Left lung (tissue), 10 donors: ENCODE data around the gene HAND1. TPM values are rescaled to one million over a fixed set of nuclear protein-coding genes. Genes with fewer than 3 reads are reported as not detected.

Experiments
- ATAC-seq: fragments of 200-7000 bp; cut with Tn5 transposase; one replicate; pipeline ENCODE4 v1.9.1; 2020; ENCODE audit warnings: moderate library complexity
- DNase-seq, 4 donors: peaks; one replicate each; pipeline ENCODE4 v3.0.0-alpha.2; 2013 to 2020
- H3K27ac ChIP-seq, 2 donors: fragments of 200-600 bp; sonication (generic) in 1 of 2; one replicate each; pipeline versions ENCODE4 v1.5.0 to v1.8.0; 2020 to 2021
- H3K27me3 ChIP-seq, 2 donors: fragments of 200-600 bp; sonication (generic) in 1 of 2; one replicate each; pipeline versions ENCODE4 v1.5.0 to v1.8.0; 2020 to 2021
- H3K36me3 ChIP-seq, 2 donors: fragments of 200-600 bp; sonication (generic) in 1 of 2; one replicate each; pipeline versions ENCODE4 v1.5.0 to v1.8.0; 2020 to 2021
- H3K4me1 ChIP-seq, 2 donors: fragments of 200-600 bp; one replicate each; pipeline ENCODE4 v1.8.0; 2021
- H3K4me3 ChIP-seq, 2 donors: fragments of 200-600 bp; sonication (generic) in 1 of 2; one replicate each; pipeline versions ENCODE4 v1.5.0 to v1.8.0; 2020 to 2021; ENCODE audit warnings: mild to moderate bottlenecking in 1 of 2
- H3K9me3 ChIP-seq, 2 donors: fragments of 200-600 bp; sonication (generic) in 1 of 2; one replicate each; pipeline versions ENCODE4 v1.5.0 to v1.8.0; 2020 to 2021
- CTCF ChIP-seq, 2 donors: fragments of 200-600 bp; sonication (generic) in 1 of 2; IDR thresholded peaks; one replicate each; pipeline versions ENCODE4 v1.5.0 to v1.8.0; 2021; ENCODE audit warnings: antibody characterized with exemption in 2 of 2
- intact Hi-C, 2 donors: fragments of 100-400 bp; cut with DNase I; formaldehyde crosslinking; loops; one replicate each; pipeline versions ENCODE4 v1.11.2 to v1.14.2; 2022
- polyA plus RNA-seq, 6 donors: library from polyadenylated mRNA; unstranded; fragments of 120-200 nt; gene quantifications; one replicate each; pipeline ENCODE4 v1.2.1, GENCODE V29; 2013; ENCODE audit not compliant: insufficient read length in 6 of 6
- total RNA-seq, 2 donors: library from RNA; stranded (reverse); fragmentation: NEBNext Ultra II Directional; extraction: Animal tissue kit (Norgen Biotek cat#: 25700); gene quantifications; one replicate each; pipeline ENCODE4 v1.2.1, GENCODE V29; 2021
- donor health status: DM: no; HTN: yes; CAD: no.
- donor health status: DM: no; HTN: no; CAD: no.

The HAND1 gene
- total and polyA plus RNA-seq, 8 donors = not detected

- DNase-seq (no peak), ATAC-seq (no peak)
- H3K4me1 ChIP-seq = no peaks in the 10 kb centered on the region
- no peaks in the 10 kb centered on the region for H3K27me3 ChIP-seq
- H3K36me3 ChIP-seq = peaks cover 0 to 45% of the 10 kb centered on the region in 2 donors
- intact Hi-C loops = no loop called here
- TF ChIP-seq CTCF (IDR thresholded peaks at IDR 0.05) = no peak
- no peak overlapping the region for H3K4me3 ChIP-seq
- no peak overlapping the region for H3K27ac ChIP-seq
- no peaks in the 10 kb centered on the region for H3K9me3 ChIP-seq
These were observed 17.9 kb downstream of the HAND1 start for GRCh38 chr5:154460172-154460571.

- DNase-seq = no peak
- ATAC-seq = no peak
- H3K27me3 ChIP-seq = no peaks in the 10 kb centered on the region
- no peaks in the 10 kb centered on the region for H3K9me3 ChIP-seq
- no peaks in the 10 kb centered on the region for H3K4me1 ChIP-seq
- H3K27ac ChIP-seq = no peak overlapping the region
- intact Hi-C loops = no loop called here
- peaks cover 0 to 57% of the 10 kb centered on the region in 2 donors for H3K36me3 ChIP-seq
- TF ChIP-seq CTCF (IDR thresholded peaks at IDR 0.05) = no peak
- no peak overlapping the region for H3K4me3 ChIP-seq
These were observed 19.0 kb downstream of the HAND1 start for GRCh38 chr5:154459015-154459414.

- no peak for TF ChIP-seq CTCF (IDR thresholded peaks at IDR 0.05)
- DNase-seq = no peak
- intact Hi-C loops = no loop called here
- no peak overlapping the region for H3K27ac ChIP-seq
- H3K27me3 ChIP-seq = no peaks in the 10 kb centered on the region
- H3K36me3 ChIP-seq = peaks cover 0 to 82% of the 10 kb centered on the region in 2 donors
- no peak overlapping the region for H3K4me3 ChIP-seq
- no peaks in the 10 kb centered on the region for H3K9me3 ChIP-seq
- H3K4me1 ChIP-seq = no peaks in the 10 kb centered on the region
- no peak for ATAC-seq
These were observed 21.5 kb downstream of the HAND1 start for GRCh38 chr5:154456540-154456939.

- ATAC-seq (no peak), DNase-seq (no peak)
- Histone ChIP-seq H3K36me3 (peaks cover 0 to 91% of the 10 kb centered on the region in 2 donors), H3K4me3 (no peak overlapping the region), H3K27ac (no peak overlapping the region), H3K9me3 (no peaks in the 10 kb centered on the region), H3K27me3 (no peaks in the 10 kb centered on the region), H3K4me1 (no peaks in the 10 kb centered on the region)
- no peak for TF ChIP-seq CTCF (IDR thresholded peaks at IDR 0.05)
- intact Hi-C loops = no loop called here
These were observed 22.4 kb downstream of the HAND1 start for GRCh38 chr5:154455585-154455984.

- Histone ChIP-seq H3K4me3 (no peak overlapping the region), H3K9me3 (no peaks in the 10 kb centered on the region), H3K36me3 (peaks cover 0 to 71% of the 10 kb centered on the region in 2 donors), H3K27ac (no peak overlapping the region), H3K4me1 (peaks cover 9 to 32% of the 10 kb centered on the region in 2 donors), H3K27me3 (no peaks in the 10 kb centered on the region)
- TF ChIP-seq CTCF (IDR thresholded peaks at IDR 0.05) = no peak
- DNase-seq (no peak), ATAC-seq (no peak)
- intact Hi-C loops = no loop called here
These were observed 26.1 kb downstream of the HAND1 start for GRCh38 chr5:154451957-154452356.
